Measurements from ENCODE around the gene LEAP2. TPM values are rescaled to one million over a fixed set of nuclear protein-coding genes. Genes with fewer than 3 reads are reported as not detected.

LEAP2 gene
- total RNA-seq, 3 donors from 2014 or later: 1.9 to 2.1 (median 1.9) TPM

- ATAC-seq (peak in 1 of 2 donors; percentile 34), DNase-seq (no peak)
- Mint-ChIP-seq H3K9me3 (no peaks in the 10 kb centered on the region), H3K36me3 (ENCODE audit: insufficient read depth) (peaks cover 40% of the 10 kb centered on the region), H3K27me3 (ENCODE audit: low read depth) (no peaks in the 10 kb centered on the region), H3K4me3 (no peak overlapping the region), H3K4me1 (ENCODE audit: low read depth) (peaks cover 4% of the 10 kb centered on the region)
These were observed 9.9 kb downstream of the LEAP2 start for GRCh38 chr5:132883261-132883834.

- Mint-ChIP-seq H3K9me3 (no peaks in the 10 kb centered on the region), H3K4me3 (no peak overlapping the region), H3K4me1 (ENCODE audit: low read depth) (peaks cover 4% of the 10 kb centered on the region), H3K36me3 (ENCODE audit: insufficient read depth) (peaks cover 36% of the 10 kb centered on the region), H3K27me3 (ENCODE audit: low read depth) (no peaks in the 10 kb centered on the region)
- DNase-seq (no peak), ATAC-seq (no peak)
These were observed 11.1 kb downstream of the LEAP2 start for GRCh38 chr5:132884548-132884947.

- ATAC-seq: no peak
- H3K27me3 Mint-ChIP-seq (ENCODE audit: low read depth): no peaks in the 10 kb centered on the region
- DNase-seq: no peak
- H3K4me1 Mint-ChIP-seq (ENCODE audit: low read depth): peaks cover 4% of the 10 kb centered on the region
- no peak overlapping the region for H3K4me3 Mint-ChIP-seq
- peaks cover 24% of the 10 kb centered on the region for H3K36me3 Mint-ChIP-seq (ENCODE audit: insufficient read depth)
- H3K9me3 Mint-ChIP-seq: no peaks in the 10 kb centered on the region
These were observed 12.8 kb downstream of the LEAP2 start for GRCh38 chr5:132886064-132886823.

GRCh38 chr5:132887283-132887682 lies 13.8 kb downstream of the LEAP2 start:
- ATAC-seq (no peak), DNase-seq (no peak)
- peaks cover 4% of the 10 kb centered on the region for H3K4me1 Mint-ChIP-seq (ENCODE audit: low read depth)
- no peaks in the 10 kb centered on the region for H3K27me3 Mint-ChIP-seq (ENCODE audit: low read depth)
- no peaks in the 10 kb centered on the region for H3K9me3 Mint-ChIP-seq
- peaks cover 24% of the 10 kb centered on the region for H3K36me3 Mint-ChIP-seq (ENCODE audit: insufficient read depth)
- no peak overlapping the region for H3K4me3 Mint-ChIP-seq

GRCh38 chr5:132889501-132889900 lies 16.0 kb downstream of the LEAP2 start:
- DNase-seq (no peak), ATAC-seq (no peak)
- Mint-ChIP-seq H3K36me3 (ENCODE audit: insufficient read depth) (peaks cover 28% of the 10 kb centered on the region), H3K27me3 (ENCODE audit: low read depth) (no peaks in the 10 kb centered on the region), H3K4me3 (no peak overlapping the region), H3K9me3 (no peaks in the 10 kb centered on the region), H3K4me1 (ENCODE audit: low read depth) (peaks cover 4% of the 10 kb centered on the region)

GRCh38 chr5:132890817-132891216 lies 17.3 kb downstream of the LEAP2 start:
- no peaks in the 10 kb centered on the region for H3K9me3 Mint-ChIP-seq
- ATAC-seq (no peak), DNase-seq (no peak)
- H3K27me3 Mint-ChIP-seq (ENCODE audit: low read depth): no peaks in the 10 kb centered on the region
- H3K4me3 Mint-ChIP-seq: no peak overlapping the region
- no peaks in the 10 kb centered on the region for H3K4me1 Mint-ChIP-seq (ENCODE audit: low read depth)
- H3K36me3 Mint-ChIP-seq (ENCODE audit: insufficient read depth): peaks cover 29% of the 10 kb centered on the region

GRCh38 chr5:132895719-132896305 lies 22.3 kb downstream of the LEAP2 start:
- no peak for DNase-seq
- Mint-ChIP-seq H3K36me3 (ENCODE audit: insufficient read depth) (peaks cover 39% of the 10 kb centered on the region), H3K9me3 (no peaks in the 10 kb centered on the region), H3K4me3 (no peak overlapping the region), H3K27me3 (ENCODE audit: low read depth) (no peaks in the 10 kb centered on the region), H3K4me1 (ENCODE audit: low read depth) (no peaks in the 10 kb centered on the region)
- no peak for ATAC-seq

GRCh38 chr5:132896685-132897084 lies 23.2 kb downstream of the LEAP2 start:
- no peaks in the 10 kb centered on the region for H3K4me1 Mint-ChIP-seq (ENCODE audit: low read depth)
- no peaks in the 10 kb centered on the region for H3K27me3 Mint-ChIP-seq (ENCODE audit: low read depth)
- no peaks in the 10 kb centered on the region for H3K9me3 Mint-ChIP-seq
- DNase-seq (no peak), ATAC-seq (no peak)
- H3K36me3 Mint-ChIP-seq (ENCODE audit: insufficient read depth): peaks cover 42% of the 10 kb centered on the region
- H3K4me3 Mint-ChIP-seq: no peak overlapping the region

- H3K36me3 Mint-ChIP-seq (ENCODE audit: insufficient read depth): peaks cover 43% of the 10 kb centered on the region
- no peaks in the 10 kb centered on the region for H3K4me1 Mint-ChIP-seq (ENCODE audit: low read depth)
- no peak overlapping the region for H3K4me3 Mint-ChIP-seq
- no peaks in the 10 kb centered on the region for H3K27me3 Mint-ChIP-seq (ENCODE audit: low read depth)
- ATAC-seq (no peak), DNase-seq (no peak)
- no peaks in the 10 kb centered on the region for H3K9me3 Mint-ChIP-seq
These were observed 24.6 kb downstream of the LEAP2 start for GRCh38 chr5:132898094-132898493.

GRCh38 chr5:132901036-132901435 lies 27.6 kb downstream of the LEAP2 start:
- Mint-ChIP-seq H3K4me1 (ENCODE audit: low read depth) (peaks cover 2% of the 10 kb centered on the region), H3K27me3 (ENCODE audit: low read depth) (no peaks in the 10 kb centered on the region), H3K9me3 (no peaks in the 10 kb centered on the region), H3K4me3 (no peak overlapping the region), H3K36me3 (ENCODE audit: insufficient read depth) (peaks cover 34% of the 10 kb centered on the region)
- ATAC-seq: no peak
- DNase-seq: no peak

- no peak for DNase-seq
- H3K27me3 Mint-ChIP-seq (ENCODE audit: low read depth): no peaks in the 10 kb centered on the region
- peaks cover 27% of the 10 kb centered on the region for H3K36me3 Mint-ChIP-seq (ENCODE audit: insufficient read depth)
- no peaks in the 10 kb centered on the region for H3K9me3 Mint-ChIP-seq
- no peak overlapping the region for H3K4me3 Mint-ChIP-seq
- H3K4me1 Mint-ChIP-seq (ENCODE audit: low read depth): peaks cover 2% of the 10 kb centered on the region
- ATAC-seq: no peak
These were observed 28.3 kb downstream of the LEAP2 start for GRCh38 chr5:132901730-132902129.

GRCh38 chr5:132905938-132906337 lies 32.5 kb downstream of the LEAP2 start:
- DNase-seq (no peak), ATAC-seq (no peak)
- peaks cover 7% of the 10 kb centered on the region for H3K4me1 Mint-ChIP-seq (ENCODE audit: low read depth)
- no peak overlapping the region for H3K4me3 Mint-ChIP-seq
- no peaks in the 10 kb centered on the region for H3K27me3 Mint-ChIP-seq (ENCODE audit: low read depth)
- H3K36me3 Mint-ChIP-seq (ENCODE audit: insufficient read depth): peaks cover 16% of the 10 kb centered on the region
- H3K9me3 Mint-ChIP-seq: no peaks in the 10 kb centered on the region

GRCh38 chr5:132907161-132907560 lies 33.7 kb downstream of the LEAP2 start:
- Mint-ChIP-seq H3K36me3 (ENCODE audit: insufficient read depth) (peaks cover 21% of the 10 kb centered on the region), H3K4me3 (no peak overlapping the region), H3K4me1 (ENCODE audit: low read depth) (peaks cover 9% of the 10 kb centered on the region), H3K9me3 (no peaks in the 10 kb centered on the region), H3K27me3 (ENCODE audit: low read depth) (no peaks in the 10 kb centered on the region)
- ATAC-seq (no peak), DNase-seq (no peak)

- Mint-ChIP-seq H3K4me1 (ENCODE audit: low read depth) (peaks cover 11% of the 10 kb centered on the region), H3K27me3 (ENCODE audit: low read depth) (no peaks in the 10 kb centered on the region), H3K4me3 (no peak overlapping the region), H3K36me3 (ENCODE audit: insufficient read depth) (peaks cover 16% of the 10 kb centered on the region), H3K9me3 (no peaks in the 10 kb centered on the region)
- DNase-seq (no peak), ATAC-seq (no peak)
These were observed 36.2 kb downstream of the LEAP2 start for GRCh38 chr5:132909702-132910101.

- Mint-ChIP-seq H3K9me3 (no peaks in the 10 kb centered on the region), H3K4me1 (ENCODE audit: low read depth) (peaks cover 7% of the 10 kb centered on the region), H3K36me3 (ENCODE audit: insufficient read depth) (peaks cover 20% of the 10 kb centered on the region), H3K4me3 (no peak overlapping the region), H3K27me3 (ENCODE audit: low read depth) (no peaks in the 10 kb centered on the region)
- ATAC-seq: no peak
- no peak for DNase-seq
These were observed 42.2 kb downstream of the LEAP2 start for GRCh38 chr5:132915681-132916080.
